GM19438 (cell line): ENCODE data around the gene PCNX3.
A peak's percentile ranks its signal among the peaks of the same experiment; 100 is the strongest.
"Not testable (repeated sequence)": the region's sequence is repeated elsewhere in the genome, so short reads cannot be mapped to it uniquely, and the experiment has no call there.

Source experiments
- ATAC-seq: cut with Tn5 transposase; IDR thresholded peaks from one replicate; pipeline ENCODE4 v1.9.1; 2021; ENCODE audit warnings: low read depth; ENCODE audit not compliant: unreplicated experiment

Gene PCNX3

DNA sequence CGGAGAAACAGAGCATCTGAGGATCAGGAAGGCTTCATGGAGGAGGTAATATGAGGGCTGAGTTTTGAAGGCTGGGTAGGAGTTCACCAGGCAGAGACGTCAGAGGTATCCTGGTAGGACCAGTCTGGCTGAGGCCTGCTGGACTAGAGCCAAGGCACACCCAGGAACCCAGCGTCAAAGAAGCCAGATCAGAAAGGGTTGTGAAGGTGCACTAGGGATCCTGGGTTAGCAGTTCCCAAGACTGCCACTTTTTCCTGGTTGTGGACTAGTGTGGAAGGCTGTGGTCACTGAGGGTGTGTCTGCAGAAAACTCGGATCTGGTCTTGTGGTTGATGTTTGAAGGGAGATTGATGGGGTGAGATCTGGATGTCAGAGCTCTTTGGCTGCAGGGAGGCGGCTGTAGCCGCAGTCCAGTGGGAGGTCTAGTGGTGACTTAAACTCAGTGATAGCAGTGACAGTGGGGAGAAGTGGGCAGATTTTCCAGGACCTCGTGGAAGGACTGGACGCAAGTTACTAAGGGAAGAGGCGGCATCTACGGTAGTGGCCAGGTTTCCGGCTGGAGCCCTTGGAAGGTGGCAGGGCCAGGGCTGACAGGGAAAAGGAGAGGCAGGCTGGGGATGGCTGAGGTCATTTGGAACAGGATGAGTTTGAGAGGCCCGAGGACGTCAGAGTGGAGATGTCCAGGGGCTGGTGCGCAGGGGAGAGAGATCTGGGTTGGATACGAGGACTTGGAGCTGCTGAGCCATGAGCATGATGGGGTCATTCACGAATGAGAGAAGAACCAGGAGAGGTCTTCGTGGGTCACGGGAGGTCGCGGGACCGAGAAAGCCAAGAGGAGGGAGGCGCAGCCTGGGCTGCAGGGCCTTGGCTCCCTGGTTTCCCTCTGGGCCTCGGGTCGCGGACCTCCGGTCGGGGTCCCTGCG lies 36.3 kb downstream of the PCNX3 start:
- ATAC-seq: no peak

DNA sequence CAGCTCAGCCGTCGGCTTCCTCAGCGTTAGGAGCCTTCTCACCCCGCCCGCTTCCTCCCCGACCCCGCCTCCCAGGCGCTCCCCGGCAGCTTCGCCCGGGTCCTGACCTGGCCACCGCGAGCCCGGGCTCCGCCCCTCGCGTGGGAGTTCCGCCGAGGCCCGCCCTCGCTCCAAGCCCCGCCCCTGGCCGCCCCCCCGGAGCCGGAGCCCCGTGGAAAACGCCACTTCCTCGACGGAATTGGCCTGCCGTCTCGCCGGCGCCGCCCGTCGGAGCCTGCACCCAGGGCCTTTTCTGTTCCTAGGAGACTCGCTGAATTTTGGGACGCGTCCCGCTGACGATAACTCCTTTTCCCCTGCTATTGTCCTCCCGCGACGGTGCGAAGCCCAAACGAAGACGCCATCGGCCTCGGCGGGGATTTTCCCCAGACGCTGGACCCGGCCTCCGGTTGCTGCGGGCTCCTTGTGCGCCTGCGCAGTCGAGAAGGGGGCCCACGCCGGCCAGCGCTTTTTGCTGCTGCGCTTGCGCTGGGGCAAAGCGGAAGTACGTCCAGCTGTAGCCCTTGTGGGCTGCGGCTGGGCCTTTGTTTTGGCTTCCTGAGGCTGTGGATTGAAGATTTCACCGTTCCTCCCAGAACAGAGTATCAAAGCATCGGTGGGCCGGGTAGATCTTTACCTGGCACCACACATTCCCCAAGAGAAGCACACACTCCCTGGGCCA lies 37.1 kb downstream of the PCNX3 start:
- ATAC-seq: peak; percentile 74

DNA sequence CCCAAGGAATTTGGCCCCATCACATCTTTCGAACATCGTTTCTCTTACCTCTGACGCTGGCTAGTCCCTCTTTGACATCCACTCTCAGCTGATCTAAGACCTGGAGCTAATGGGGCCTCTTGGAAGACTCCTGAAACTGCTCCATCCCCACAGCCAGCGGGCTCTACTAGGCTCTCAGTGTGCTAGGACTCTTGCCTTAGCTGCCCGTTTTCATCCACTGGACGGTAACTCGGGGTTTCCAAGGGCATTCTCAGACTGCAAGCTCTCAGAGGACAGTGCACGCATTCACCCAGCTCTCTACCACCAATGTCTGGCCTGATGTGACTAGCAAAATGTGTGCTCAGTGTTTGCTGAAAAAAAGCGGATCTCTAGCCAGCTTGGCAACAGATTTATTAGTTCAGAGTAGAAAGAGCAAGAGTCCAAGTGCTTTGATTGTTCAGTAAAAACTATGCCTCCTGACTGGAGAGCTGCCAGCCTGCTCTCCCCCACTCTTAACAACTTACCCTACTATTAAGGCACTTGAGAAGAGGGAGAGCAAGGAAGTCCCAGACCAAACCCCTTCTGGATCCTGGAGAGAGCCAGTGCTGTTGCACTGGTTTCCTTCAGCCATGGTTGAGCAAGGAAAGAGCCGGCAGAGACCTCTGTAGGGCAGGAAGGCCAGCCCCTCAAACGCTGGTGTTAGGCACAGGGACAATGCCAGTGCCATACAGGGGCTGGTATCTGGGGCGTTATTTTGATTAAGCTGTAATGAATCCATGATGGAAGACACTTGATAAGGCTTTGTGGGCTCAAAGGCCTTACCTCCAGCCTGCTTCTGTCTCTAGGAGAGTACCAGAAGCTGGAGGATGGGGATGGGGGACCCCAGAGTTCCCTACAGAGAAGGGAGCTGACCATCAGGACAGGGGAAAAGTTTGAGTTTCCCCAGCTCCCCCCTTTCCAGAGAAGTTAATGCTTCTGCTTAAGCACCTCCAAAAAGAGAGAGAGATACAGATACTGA lies 38.0 kb downstream of the PCNX3 start:
- ATAC-seq: no peak

DNA sequence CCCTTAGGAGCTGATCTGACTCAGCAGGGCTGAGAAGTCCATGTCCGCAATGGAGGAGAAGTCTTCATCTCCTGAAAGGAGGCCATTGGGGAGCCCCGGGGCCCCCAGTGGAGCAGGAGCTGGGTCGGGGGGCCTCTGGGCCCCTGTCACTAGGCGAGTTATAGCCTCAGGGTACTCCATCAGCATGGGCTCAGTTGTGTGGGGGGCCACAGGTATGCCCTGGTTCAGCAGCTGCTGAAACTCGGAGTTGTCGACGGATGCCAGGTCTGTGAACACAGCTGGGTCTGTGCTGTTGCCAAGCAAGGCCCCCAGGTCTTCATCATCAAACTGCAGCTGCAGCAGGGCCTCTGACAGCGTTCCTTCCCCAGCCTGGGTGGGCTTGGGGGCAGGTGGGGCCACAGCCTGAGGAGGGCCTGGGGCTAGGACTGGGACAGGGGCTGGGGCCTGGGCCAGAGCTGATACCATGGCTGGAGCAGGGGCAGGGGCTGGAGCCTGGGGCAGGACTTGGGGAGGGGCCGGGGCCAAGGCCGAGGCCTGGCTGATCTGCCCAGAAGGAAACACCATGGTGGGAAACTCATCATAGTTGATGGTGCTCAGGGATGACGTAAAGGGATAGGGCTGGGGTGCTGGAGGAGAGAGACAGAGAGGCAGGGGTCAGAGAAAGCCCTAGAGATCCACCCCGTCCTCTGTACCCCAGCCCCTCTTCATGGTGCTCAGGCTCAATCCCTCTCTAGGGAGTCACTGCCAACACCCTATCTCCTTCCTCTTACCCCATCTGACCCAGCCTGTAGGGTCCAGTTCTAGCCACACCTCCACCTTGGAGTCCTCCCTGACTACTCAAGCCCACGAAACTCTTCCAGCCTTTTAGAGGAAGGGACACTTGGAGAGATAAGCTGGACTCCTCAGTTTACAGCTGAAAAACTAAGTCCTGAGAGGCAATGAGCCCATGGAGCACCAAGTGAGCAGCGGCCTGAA lies 39.1 kb downstream of the PCNX3 start:
- no peak for ATAC-seq

DNA sequence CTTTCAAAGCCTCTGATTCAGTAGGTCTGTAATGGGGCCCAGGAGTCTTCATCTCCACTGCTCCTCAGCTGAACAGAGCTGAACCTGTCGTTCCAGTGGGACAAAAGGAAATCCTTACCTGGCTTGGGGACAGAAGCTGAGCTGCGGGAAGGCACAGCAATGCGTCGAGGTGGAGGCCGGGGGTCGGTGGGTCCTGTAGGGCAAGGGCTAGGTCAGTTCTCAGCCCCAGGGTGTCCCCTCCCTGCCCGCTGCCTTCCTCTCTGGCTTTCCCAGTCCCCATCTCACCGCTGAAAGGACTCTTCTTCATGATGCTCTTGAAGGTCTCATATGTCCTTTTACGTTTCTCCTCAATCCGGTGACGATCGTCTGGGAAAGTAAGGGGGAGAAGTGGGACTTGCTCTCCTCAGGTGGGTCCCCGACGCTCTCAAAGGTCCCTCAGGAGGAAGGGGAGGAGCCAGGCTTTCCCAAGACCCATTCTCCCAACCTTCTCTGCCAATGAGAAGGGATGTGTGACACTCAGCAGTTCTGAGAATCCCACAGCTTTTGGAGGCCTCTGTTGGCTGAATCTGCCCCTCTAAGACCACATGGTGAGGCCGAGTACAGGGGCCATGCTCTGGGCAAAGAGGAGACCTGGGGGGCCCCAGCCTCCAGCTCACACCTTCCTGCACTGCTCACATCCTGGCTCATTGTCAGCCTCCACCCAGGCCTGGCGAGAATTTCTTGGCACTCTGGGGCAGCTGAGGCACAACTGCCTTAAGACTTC lies 40.2 kb downstream of the PCNX3 start:
- no peak for ATAC-seq

DNA sequence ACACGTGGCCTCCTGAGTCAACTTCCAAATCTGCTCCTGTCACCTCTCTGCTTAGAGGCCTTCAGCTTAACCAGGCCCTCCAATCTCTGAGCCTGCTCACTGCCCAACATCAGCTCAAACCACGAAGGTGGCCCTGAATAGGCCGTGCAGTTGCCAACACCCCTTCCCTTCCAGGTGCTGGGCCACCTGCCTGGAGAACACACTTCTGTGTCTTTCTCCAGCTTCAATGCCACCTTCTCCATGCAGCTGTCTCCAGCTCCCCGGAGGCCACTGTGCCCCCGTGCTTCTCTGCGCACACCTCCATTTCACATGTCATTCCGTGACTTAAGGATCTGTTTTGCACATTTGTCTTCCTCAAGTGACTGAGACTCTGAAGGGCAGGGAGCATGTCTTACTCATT lies 41.9 kb downstream of the PCNX3 start:
- ATAC-seq: no peak

DNA sequence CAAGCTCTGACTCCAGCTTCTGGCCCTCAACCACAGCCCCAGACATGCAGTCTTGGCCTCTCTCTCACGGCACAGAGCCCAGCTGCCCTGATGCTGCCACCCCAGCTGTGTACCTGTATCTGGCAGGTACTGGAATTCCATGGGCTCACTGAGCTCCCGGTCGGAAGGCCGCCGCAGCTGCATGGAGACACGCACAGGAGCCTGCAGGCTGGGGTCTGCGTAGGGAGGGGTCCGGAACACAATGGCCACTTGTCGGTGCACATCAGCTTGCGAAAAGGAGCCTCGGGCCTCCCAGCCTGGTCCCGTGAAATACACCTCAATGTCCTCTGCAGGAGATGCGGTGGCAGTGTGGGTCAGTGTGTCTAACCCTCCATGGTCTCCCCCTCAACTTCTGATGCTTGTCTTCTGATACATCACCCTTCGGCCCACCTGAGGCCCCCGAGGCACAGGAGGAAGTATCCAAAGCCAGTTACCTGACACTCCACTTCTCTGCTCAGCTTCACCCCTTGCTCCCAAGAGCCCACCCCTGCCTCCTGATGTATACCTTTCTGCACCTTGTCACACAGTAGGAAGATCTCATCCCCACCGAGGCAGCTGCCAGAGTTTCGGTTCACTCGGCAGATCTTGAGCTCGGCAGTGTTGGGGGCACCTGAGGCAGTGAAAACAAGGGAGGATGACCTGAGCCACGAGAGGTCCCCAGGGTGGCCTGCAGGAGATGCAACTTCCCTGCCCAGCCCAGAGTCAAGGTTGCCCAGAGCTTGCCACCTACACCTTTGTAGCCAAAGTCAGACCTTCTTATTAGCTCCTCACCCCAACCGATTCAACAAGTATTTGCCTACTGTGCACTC lies 42.8 kb downstream of the PCNX3 start:
- ATAC-seq: no peak

DNA sequence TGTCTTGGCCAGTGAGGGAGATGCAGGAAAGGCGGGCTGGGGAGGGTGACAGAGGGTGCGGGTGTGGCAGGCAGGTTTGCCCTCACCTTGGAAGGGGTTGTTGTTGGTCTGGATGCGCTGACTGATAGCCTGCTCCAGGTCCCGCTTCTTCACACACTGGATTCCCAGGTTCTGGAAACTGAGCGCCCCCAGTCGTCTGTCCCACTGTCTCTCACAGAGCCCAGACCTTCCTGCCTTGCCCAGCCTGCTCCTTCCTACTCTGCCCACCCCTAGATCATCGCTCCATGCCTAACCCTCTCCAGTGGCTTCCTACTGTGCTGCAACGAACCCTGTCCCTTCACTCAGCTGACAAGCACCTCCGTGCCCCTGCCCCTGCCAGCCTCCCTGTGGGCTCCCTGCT lies 44.5 kb downstream of the PCNX3 start:
- no peak for ATAC-seq

DNA sequence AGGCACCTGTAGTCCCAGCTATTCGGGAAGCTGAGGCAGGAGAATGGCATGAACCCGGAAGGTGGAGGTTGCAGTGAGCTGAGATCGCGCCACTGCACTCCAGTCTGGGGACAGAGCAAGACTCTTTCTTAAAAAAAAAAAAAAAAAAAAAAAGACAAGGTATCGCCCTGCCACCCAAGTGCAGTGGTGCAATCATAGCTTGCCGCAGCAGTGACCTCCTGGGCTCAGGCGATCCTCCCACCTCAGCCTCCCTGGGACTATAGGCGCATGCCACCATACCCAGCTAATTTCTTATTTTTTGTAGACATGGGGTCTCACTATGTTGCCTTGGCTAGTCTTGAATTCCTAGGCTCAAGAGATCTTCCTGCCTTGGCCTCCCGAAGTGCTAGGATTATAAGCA lies 45.3 kb downstream of the PCNX3 start:
- ATAC-seq: not testable (repeated sequence)

DNA sequence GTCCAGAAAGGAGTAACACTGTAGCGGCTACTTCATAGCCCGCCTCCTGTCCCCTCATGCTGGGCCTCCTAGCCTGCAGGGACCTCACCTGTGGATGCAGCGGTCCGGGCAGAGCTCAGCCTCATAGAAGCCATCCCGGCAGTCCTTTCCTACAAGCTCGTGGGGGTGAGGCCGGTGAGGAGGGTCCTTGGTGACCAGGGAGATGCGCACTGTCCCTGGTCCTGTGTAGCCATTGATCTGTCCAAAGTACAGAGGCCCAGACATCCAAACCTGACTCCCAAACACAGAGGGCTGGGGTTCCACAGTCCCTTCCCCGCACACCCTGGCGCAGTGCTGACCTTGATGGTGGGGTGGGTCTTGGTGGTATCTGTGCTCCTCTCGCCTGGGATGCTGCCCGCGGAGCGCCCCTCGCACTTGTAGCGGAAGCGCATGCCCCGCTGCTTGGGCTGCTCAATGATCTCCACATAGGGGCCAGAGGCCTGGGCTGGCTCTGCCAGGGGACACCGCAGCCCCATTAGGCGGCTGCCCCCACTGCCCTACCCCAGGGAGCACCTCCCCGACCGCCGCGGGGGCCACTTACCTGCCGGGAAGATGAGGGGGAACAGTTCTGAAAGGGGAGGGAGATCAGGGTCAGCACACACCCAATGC lies 46.1 kb downstream of the PCNX3 start:
- ATAC-seq: no peak

DNA sequence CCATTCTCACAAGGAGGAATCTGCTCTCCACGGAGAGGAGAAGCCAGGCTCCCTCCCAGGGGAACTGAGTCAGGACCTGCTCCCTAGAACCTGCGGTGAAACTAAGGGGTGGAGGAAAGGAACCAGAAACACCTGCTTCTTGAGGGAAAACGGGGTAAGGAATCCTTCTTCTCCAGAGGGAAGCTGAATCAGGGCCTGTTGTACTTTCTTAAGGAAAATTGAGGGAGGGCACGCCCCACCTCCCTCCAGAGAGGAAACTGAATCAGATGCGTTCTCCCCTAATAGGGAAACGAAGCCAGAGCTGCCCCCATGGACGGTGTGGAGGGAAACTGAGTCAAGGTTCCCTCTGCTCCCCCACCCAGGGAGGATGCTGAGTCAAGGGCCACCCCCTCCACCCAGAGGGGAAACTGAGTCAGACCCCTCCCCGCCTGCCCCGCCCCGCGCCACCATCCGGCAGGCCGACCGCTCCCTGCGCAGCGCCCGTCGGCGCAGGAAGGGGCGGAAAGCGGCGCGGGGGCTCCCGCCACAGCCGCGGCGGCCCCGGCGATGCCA lies 46.7 kb downstream of the PCNX3 start:
- peak; percentile 16 for ATAC-seq

DNA sequence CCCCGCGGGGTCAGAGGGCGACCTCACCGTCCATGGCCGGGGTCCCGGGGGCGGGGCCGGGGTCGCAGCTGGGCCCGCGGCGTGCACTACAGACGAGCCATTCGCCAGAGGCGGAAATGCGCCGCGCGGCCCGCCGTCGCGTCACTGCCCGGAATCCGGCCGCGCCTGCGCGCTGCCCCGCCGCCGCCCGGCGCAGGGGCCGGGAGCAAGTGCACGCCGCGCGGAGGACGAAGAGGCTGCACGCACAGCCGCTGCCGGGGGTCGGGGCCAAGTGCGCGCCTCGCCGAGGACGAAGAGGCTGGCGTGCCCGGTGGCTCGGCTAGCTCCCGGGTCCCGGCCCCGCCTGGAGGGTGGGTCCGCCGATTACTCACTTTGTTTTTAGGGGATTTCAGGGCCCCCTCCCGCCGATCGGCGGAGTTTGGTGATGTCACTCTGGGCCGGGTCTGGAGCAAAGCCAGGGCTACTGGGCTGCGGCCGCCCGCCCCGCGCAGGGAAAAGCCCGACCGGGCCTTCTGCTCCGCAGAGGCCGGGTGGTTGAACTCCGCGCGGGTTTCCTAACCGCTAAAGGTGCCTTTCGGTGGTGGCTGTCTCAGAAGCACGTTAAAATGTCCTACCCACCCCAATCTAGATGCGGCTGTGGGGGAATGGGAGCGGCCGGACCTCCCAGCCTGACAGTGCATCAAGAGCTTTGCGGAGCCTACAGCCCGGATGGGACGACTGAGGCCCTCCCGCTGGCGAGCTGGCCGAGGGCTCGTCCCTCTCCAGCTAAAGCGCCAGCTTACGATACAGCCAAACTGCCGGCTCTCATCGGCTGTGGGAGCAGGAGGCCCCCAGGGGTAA lies 47.4 kb downstream of the PCNX3 start, which contains the start of gene RELA:
RELA (minus strand) TSS at position 118 of the 840 bp plus-strand sequence; CDS start at position 34, 84 bp downstream.
- ATAC-seq: peak; percentile 76

DNA sequence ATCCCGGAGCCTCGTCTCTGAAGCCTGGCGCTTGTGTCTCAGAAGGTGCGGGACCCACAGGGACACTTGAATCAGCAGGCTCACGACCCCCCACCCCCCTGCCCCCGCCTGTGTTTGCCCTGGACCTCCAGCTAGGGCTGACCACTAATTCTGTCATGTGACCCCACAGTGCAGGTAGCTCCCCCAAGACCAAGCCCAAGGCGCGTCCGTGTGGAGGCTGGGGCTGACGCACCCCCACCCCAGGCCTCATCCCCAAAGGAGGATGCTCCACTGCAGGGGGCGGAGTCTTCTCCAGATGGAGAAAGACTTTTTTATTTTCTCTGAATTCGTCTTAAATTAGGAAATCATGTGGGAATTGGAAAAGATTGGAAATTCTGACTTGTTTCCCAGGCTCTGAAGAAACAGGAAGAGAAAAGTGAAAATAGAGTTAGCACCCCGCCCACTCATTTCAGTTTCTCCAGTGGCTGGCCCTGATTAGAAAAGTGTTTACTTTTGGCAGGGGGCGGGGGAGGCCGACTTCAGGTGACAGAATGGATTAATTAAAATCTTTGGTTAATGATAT lies 48.1 kb downstream of the PCNX3 start:
- ATAC-seq: no peak

DNA sequence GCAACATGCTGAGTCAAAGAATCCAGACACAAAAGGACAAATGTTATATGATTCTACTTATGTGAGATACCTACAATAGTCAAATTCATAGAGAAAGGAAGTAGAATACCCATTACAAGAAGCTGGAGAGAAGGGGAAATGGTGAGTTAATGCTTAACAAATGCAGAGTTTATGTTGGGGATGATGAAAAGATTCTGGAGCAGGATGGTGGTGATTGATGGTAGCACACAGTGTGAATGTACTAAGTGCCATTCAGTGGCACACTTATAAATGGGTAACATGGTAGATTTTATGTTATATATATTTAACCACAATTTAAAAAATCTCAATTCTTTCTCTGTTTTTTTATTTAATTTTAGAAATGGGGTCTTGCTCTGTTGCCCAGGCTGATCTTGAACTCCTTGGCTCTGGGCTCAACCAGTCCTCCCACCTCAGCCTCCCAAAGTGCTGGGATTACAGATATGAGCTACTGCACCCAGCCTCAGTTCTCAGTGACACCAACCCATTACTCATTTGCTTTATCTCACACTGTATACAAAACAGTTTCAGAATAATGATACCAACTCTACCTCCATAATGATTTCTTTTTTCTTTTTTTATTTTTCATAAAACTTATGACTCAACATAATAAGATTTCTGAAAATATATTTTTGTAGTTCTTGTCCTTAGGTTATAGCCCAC lies 56.7 kb downstream of the PCNX3 start:
- ATAC-seq: no peak

DNA sequence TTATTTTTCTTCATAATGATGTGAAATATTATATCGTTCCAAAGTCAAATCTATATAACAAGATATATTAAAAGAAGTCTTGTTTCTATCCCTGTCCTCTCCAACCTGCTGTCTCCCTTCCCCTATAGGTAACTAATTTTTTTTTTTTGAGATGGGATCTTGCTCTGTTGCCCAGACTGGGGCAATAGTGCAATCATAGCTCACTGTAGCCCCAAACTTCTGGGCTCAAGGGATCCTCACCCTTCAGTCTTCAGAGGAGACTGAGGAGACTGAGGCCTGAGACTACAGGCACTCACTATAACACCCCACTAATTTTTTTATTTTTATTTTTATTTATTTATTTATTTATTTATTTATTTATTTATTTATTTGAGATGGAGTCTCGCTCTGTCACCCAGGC lies 57.4 kb downstream of the PCNX3 start:
- ATAC-seq: no peak
